Fibroblast of the aortic adventitia (primary cell): ENCODE results near the gene A2ML1. TPM values are rescaled to one million over a fixed set of nuclear protein-coding genes. Genes with fewer than 3 reads are reported as not detected.
"Not testable (repeated sequence)": the region's sequence is repeated elsewhere in the genome, so short reads cannot be mapped to it uniquely, and the experiment has no call there.

Experiments used
- DNase-seq: peaks from one replicate; pipeline ENCODE4 v3.0.0-alpha.2; 2010; ENCODE audit warnings: low read depth
- H3K4me3 ChIP-seq: 2 replicates; pipeline ENCODE4 v1.5.1; 2011; ENCODE audit warnings: low read depth, mild to moderate bottlenecking, control low read depth, low read length, moderate library complexity
- total RNA-seq: library from RNA; depleted of rRNA; stranded (reverse); fragments of >200 nt; gene quantifications from 2 replicates; pipeline ENCODE4 v1.2.3, GENCODE V29; 2012; ENCODE audit warnings: low replicate concordance
- TF ChIP-seq, protein P1 (sequence below): IDR thresholded peaks from 2 replicates; pipeline ENCODE4 v1.5.1; 2011; ENCODE audit warnings: mild to moderate bottlenecking, low read length, control low read depth, inconsistent platforms; ENCODE audit not compliant: insufficient read depth

Gene A2ML1
- total RNA-seq, 1 donor: under 0.01 TPM

DNA sequence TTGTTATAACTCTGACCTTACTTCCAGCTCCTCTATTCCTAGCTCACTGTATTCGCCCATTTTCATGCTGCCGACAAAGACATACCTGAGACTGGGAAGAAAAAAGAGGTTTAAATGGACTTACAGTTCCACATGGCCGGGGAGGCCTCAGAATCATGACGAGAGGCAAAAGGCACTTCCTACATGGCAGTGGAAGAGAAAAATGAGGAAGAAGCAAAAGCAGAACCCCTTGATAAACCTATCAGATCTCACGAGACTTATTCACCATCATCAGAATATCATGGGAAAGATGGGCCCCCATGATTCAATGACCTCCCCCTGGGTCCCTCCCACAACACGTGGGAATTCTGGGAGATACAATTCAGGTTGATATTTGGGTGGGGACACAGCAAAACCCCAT is 77.4 kb downstream of the A2ML1 start:
- no peak for DNase-seq
- no peak overlapping the region for H3K4me3 ChIP-seq
- TF ChIP-seq, protein P1, sequence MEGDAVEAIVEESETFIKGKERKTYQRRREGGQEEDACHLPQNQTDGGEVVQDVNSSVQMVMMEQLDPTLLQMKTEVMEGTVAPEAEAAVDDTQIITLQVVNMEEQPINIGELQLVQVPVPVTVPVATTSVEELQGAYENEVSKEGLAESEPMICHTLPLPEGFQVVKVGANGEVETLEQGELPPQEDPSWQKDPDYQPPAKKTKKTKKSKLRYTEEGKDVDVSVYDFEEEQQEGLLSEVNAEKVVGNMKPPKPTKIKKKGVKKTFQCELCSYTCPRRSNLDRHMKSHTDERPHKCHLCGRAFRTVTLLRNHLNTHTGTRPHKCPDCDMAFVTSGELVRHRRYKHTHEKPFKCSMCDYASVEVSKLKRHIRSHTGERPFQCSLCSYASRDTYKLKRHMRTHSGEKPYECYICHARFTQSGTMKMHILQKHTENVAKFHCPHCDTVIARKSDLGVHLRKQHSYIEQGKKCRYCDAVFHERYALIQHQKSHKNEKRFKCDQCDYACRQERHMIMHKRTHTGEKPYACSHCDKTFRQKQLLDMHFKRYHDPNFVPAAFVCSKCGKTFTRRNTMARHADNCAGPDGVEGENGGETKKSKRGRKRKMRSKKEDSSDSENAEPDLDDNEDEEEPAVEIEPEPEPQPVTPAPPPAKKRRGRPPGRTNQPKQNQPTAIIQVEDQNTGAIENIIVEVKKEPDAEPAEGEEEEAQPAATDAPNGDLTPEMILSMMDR: no peak

DNA sequence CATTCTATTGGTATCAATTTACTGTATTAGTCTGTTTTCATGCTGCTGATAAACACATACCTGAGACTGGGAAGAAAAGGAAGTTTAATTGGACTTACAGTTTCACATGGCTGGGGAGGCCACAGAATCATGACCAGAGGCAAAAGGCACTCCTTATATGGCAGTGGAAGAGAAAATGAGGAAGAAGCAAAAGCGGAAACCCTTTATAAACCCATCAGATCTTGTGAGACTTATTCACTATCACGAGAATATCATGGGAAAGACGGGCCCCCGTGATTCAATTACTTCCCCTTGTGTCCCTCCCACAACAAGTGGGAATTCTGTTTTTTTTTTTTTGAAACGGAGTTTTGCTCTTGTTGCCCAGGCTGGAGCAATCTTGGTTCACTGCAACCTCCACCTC is 80.3 kb downstream of the A2ML1 start:
- not testable (repeated sequence) for DNase-seq

DNA sequence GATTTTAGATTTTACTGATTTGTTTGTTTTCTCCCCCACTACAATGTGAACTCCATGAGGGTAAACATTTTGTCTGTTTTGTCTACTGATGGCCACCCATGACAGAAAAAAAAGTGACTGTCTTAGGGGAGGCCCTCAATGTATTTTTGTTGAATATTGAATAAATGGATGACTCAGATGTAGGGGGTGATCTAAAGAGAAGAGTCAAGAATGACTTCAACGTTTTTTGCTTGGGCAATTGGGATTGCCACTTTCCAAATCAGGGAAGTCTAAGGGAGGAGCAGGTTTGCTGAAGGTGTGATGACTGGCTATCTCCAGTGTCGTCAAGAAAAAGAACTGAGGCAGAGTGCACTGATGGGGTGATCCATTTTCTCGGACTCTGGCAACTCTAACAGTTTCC is 81.2 kb downstream of the A2ML1 start:
- TF ChIP-seq, protein P1: no peak
- no peak overlapping the region for H3K4me3 ChIP-seq
- DNase-seq: no peak

More for the DNA sequence above, 80.3 kb downstream of the A2ML1 start:
- H3K4me3 ChIP-seq: not testable (repeated sequence)

DNA sequence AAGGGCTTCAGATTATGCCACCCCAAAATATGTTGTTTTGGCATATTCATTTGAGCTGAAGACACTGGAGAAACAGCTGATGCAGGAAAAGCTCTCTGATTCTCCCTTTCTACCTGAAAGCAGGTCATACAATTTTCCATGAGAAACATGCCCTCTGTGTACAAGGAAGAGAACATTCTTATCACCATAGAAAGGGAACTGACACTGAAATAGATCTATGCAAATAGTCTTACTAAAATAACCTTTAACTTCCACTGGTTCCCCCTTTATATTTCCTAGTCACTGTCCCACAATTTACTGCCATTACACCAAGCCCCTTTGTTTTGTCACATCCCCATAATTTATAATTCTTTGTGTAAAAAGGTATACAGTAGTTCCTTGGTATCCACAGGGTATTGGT is 82.2 kb downstream of the A2ML1 start:
- DNase-seq: no peak
- TF ChIP-seq, protein P1: no peak
- H3K4me3 ChIP-seq: no peak overlapping the region

DNA sequence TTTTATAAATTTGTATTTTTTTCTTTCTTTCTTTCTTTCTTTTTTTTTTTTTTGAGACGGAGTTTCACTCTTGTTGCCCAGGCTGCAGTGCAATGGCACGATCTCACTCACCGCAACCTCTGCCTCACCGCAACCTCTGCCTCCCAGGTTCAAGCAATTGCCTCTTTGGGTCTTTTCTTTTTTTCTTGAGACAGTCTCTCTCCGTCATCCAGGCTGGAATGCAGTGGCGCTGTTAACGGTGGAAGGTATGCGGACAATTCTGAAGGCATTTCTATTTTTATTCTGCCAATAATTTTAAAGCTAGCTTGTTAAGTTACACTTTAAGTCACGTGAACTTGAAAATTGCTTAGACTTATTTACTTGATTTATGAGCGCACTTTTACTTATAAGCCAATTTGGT is 83.1 kb downstream of the A2ML1 start:
- DNase-seq: no peak
- no peak overlapping the region for H3K4me3 ChIP-seq

DNA sequence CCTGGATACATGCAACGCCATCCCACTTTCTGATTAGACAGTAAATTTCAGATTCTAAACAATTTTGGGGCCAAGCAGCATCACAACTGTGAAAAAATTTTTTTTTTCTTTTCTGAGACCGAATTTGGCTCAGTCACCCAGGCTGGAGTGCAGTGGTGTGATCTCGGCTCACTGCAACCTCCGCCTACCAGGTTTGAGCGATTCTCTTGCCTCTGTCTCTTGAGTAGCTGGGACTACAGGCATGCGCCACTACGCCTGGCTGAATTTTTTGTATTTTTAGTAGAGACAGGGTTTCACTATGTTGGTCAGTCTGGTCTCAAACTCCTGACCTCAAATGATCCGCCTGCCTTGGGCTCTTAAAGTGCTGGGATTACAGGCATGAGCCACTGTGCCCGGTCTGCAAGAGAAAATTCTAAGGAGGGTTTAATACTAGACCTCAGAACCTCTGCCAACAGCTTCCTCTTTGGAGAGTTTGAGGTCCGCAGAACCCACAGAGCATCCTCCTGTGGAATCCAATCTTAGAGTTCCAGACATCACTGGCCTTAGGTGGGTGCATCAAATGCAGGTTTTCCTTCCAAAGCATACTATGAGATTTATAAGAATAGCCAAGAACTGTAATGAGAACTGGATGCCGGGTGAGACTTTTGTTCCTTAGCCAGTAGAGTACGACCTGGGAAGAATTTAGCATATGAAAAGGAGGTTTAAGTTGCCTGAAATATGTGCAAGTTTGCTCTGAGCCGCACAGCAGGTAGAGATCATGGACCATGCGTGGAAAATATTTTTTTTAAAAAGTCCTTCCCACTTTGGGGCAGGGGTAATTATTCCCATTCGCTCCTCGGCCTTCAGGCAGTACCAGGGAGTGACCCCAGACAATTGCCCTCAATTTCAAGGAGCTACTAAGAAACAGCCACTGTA is 84.1 kb downstream of the A2ML1 start:
- TF ChIP-seq, protein P1: no peak
- DNase-seq: no peak

More for the DNA sequence above, 83.1 kb downstream of the A2ML1 start:
- TF ChIP-seq, protein P1: no peak

DNA sequence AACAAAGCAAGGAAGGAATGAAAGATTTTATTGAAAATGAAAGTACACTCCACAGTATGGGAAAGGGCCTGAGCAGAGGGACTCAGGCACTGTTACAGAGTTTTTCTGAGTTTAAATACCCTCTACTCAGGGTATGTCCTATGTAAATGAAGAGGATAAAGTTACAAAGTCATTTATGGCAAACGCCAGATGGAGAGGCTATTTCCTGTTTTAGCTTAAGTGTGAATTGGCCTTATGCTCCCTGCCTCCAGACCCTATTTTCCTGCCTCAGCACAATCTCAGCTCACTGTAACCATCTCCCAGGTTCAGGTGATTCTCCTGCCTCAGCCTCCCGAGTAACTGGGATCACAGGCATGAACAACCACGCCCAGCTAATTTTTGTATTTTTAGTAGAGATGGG is 85.1 kb downstream of the A2ML1 start:
- TF ChIP-seq, protein P1: no peak
- DNase-seq: no peak
- H3K4me3 ChIP-seq: no peak overlapping the region

More for the DNA sequence above, 84.1 kb downstream of the A2ML1 start:
- H3K4me3 ChIP-seq: no peak overlapping the region
